Head of caudate nucleus (tissue), 42 donors: ENCODE data around the gene AMIGO3.

ENCODE experiments used
- DNase-seq, 42 donors: peaks; one replicate each; pipeline versions ENCODE4 v3.0.0 to v3.0.0-alpha.2; 2020 to 2021; ENCODE audit warnings: mixed read lengths in 7 of 42
- intact Hi-C: fragments of 100-400 bp; cut with DNase I; formaldehyde crosslinking; loops from one replicate; pipeline ENCODE4 v1.15.0; 2022

Gene AMIGO3

DNA sequence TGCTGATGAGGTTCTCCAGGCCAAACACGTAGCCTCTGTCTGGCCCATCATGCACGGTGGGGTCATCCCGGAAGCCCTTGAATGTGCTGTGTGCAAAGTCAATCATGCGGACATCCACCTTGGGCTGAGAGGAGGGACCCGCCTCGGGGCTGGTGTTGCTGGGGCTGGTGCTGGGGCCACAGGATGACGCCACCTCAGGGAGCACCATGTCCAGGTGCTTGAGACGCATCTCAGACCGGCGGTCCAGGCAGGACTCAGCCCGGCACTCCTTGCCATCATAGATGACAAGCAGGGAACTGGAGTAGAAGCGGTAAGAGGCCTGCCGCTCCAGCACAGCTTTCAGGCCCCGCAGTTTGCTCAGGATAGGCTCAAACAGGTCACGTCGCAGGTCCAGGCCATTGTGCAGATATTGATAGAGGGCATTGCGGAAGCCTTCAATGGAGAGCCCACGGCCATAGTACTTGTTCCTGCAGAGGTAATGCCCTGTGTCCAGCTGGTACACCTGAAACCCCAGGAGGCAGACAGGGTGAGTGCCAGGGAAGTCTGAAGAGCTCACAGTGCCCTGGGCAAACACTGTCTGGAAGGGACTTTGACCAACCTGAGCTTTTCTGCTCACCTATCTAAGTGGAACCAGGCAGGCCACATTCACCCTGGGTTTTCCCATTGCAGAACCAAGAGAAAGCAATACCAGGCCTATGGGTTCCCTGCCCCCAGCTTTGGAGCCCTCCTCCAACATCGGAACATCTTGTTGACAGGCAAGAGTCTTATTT lies 7.9 kb upstream of the AMIGO3 start:
- intact Hi-C loops = no loop called here

DNA sequence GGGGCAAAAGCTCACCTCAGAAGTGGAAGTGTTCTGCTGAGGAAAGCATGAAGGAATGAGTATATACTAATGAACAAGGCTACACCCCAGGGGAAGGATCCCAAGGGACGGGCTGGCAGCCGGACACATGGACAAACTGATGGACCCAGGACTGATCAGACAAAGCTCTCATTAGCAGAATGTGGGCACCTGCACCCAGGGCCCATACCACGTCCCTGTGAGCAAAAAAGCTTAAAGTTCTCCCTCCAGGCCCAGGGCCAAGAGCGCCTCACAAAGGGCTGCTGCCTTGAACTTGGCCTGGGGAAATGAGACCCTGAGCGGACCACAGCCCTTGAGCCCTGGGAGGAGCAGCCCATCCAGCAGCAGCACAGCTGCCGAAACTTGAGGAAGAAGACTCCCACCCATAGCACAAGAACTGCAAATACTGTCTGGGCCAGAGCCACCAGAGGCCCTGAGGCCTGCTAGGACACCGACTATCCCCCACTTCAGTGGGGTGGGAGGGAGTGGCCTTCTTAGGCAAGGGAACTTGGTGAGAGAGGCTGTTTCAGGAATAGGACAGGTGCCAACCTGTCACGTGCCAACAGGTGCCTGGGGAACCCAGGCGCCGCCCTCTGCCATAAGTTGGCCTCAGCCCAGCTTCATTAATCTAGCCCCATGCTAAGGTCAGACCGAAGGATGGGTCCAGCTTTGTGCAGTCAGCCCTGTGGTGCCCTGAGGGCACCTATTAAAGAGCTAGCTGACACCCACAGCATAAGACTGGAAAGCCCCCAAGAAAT lies 6.6 kb upstream of the AMIGO3 start:
- no peak for DNase-seq

More for the DNA sequence above, 7.9 kb upstream of the AMIGO3 start:
- DNase-seq = no peak

DNA sequence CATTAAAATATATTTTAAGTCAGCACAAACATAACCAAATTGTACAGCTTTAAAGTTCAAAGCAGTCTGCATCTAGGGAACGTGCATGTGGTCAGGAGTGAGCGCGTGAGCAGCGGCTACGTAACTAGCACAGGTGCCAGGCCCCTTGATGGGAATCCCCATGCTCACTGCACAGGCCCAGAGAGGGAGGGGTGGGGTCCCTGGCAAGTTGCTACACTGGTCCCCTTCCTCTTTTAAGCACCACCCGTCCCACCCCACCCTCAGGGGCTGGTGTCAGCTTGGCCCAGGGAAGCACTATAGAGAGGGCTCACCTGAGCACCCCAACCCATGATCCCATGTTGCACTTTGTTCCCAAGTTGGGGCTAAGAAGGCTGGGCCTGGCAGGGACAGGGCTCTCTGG lies 5.1 kb upstream of the AMIGO3 start:
- peak in 1 of 42 donors; percentile 43 for DNase-seq
- intact Hi-C loops = loop anchor here (5.0 kb wide), 1 partner anchor 63 kb away; the partner anchor contains the start of gene IP6K1

More for the DNA sequence above, 6.6 kb upstream of the AMIGO3 start:
- intact Hi-C loops = no loop called here

DNA sequence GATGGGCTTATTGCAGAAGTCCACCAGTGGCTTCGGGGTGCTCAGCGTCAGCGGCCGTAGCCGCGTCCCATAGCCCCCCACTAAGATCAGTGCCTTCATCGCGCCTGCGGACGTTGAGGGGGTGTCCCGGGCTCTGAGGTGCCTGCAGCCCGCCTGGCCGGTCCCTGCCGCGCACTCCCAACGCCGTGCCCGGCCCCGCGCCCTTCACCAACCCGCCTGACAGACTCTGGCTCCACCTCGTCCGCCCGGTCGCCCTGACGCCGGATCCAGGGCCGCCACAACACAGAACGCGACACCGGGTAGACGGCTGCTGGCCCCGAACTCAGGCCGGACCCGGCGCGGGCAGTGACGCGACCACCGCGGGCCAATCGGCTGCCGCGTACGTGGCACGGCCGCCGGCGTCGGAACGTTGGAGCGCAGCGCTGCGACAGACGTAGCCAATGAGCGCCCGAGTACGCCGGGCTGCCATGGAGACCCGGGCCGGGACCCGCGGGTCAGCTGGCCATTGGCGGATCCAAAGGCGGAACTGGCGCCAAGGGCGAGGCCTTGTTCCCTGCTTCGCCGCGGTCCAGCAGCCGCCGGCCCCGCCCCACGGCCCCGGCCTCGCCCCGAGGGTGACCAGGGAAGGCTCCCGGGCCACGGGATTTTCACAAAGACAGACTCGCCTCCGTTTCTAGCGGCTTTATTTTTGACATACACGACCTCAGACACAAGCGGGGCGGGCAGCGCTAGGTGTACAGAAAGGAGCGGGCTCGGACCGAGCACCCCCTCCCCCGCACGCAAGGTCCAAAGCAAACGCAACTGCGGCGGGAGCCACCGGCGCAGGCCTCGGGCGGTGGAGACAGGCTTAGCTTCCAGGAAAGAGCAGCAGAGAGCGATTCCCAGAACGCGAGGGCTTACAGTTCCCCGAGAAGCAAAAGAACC lies 4.4 kb upstream of the AMIGO3 start, which contains the start of gene GMPPB:
Gene GMPPB (minus strand): TSS at position 324 of the 924 bp plus-strand sequence. CDS start 225 bp downstream, at position 99.
- DNase-seq = peak; percentile 93 to 99 (median 97)
- intact Hi-C loops = loop anchor here (5.0 kb wide), 1 partner anchor 63 kb away; the partner anchor contains the start of gene IP6K1

- intact Hi-C loops = loop anchor here (5.0 kb wide), 1 partner anchor 64 kb away; the partner anchor contains the start of gene IP6K1
- peak; percentile 39 to 85 (median 68) for DNase-seq
Observed at GRCh38 chr3:49723296-49723627, 3.8 kb upstream of the AMIGO3 start.

DNA sequence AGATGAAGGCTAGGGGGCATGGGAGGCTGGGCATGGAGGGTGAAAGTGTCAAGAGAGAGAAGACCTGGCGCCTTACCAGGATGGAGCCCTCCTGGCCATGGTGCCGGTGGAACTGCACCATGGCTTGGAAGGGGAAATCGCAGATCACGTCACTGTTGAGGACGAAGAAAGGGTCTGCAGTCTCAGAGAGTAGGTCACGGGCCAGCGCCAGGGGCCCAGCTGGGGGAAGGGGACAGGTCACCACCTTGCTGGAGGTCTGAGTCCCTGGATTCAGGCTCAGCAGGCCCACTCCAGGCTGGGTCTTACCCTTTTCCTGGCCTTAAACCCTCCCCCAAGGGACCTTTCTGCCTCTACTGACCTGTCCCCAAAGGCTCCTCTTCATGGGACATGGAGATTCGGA lies 3.4 kb upstream of the AMIGO3 start:
- no peak for DNase-seq

GRCh38 chr3:49721896-49722781 lies 2.7 kb upstream of the AMIGO3 start:
- DNase-seq = peak in 2 of 42 donors; percentile 15 to 16
- intact Hi-C loops = loop anchor here (5.0 kb wide), 1 partner anchor 65 kb away; the partner anchor contains the start of gene IP6K1

More for the DNA sequence above, 3.4 kb upstream of the AMIGO3 start:
- intact Hi-C loops = loop anchor here (5.0 kb wide), 1 partner anchor 64 kb away; the partner anchor contains the start of gene IP6K1

DNA sequence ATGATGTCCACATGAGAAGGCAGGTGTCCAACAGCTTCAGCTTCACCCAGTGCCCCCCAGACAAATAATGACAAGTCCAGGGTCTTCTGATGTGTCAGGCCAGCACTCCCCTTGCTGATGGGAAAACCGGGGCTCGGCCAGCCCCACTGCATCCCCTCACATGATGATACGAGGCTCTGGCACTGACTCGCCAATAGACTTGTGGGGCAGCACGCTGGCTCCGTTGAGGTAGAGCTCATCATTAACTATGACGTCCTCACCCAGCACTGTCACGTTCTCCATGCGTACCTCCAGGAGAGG lies 2.1 kb upstream of the AMIGO3 start:
- no peak for DNase-seq
- intact Hi-C loops = loop anchor here (5.0 kb wide), 1 partner anchor 66 kb away; the partner anchor contains the start of gene IP6K1

- DNase-seq = no peak
- intact Hi-C loops = loop anchor here (5.0 kb wide), 1 partner anchor 66 kb away; the partner anchor contains the start of gene IP6K1
Observed at GRCh38 chr3:49720855-49721595, 1.5 kb upstream of the AMIGO3 start.

DNA sequence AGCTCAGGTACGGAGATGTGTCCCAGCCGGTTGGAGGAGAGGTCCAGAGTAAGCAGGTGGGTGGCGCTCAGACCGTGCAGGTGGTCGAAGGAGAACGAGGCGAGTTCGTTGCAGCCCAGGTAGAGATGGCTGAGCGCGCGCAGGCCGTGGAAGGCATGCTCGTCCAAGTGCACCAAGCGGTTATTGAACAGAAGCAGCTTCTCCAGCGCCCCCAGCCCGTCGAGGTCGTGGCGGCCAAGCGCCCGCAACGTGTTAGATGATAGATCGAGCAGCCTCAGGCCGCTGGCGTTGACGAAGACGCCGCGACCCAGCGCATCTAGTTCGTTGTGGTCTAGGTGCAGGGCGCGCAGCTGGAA lies 648 bp downstream of the AMIGO3 start:
- intact Hi-C loops = no loop called here
- peak in 1 of 42 donors; percentile 13 for DNase-seq

DNA sequence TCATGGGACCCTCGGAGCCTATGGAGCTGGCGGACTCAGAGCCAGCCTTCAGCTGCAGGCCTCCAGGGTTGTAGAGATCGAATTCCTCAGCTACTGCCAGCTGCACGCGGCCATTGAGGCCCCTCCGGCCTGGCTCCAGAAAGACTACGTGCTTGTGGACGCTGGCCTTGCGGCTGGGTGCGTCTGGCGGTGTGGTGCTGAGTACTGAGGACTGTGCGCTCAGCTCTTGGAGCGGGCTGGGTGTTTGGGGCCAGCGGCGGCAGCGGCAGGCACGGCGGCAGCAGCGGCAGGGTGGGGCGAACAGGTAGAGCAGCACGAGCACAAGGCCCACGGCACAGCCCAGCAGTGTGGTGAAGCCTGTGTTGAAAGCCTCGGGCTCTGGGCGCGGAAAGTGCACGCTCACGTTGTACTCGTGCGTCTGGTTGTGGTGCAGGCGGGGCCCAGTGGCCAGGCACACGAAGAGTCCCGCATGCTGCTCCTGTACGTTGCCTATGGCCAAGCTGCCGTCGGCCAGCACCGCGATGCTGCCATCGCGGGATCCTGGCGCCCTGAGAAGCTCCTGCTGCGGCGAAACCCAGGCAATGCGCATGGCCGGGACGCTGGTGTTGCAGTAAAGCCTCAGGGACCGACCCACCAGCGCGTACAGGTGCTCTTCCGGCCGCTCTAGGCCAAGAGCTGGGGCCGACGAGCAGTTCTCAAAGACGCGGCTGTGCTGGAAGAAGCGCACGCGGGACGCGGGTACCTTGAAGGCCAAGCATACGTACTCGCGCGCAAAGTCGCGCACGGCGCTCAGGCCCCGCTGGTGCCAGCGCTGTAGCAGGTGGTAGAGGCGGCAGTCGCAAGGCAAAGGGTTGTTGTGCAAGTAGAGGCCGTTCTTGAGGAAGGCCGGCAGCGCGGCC lies 1.3 kb downstream of the AMIGO3 start:
- peak in 1 of 42 donors; percentile 12 for DNase-seq
- intact Hi-C loops = no loop called here

- intact Hi-C loops = no loop called here
- no peak for DNase-seq
Observed at GRCh38 chr3:49717211-49717958, 2.1 kb downstream of the AMIGO3 start.

DNA sequence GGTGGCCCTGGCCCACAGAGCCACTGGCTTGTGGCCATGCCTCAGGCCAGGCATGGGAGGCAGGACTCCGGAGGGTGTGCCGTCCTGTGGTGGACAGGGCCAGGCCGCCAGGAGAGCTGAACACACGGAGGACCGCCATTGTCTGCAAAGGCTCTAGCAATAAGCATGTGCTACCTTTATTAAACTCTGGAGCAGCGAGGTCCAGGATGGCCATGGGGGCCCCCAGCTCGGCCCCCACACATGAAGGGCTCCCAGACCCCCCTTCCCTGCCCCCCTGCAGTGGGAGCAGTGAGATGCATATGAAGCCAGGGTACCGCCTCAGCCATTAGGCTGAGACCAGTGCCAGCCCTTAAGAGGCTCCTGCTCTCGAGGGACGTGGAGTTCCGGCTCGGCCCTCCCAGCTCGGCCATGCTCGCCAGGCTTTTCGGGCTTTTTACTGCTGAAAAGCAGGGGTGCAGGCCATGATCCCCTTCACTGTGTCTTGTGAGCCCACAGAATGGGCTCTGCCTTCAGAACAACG lies 2.7 kb downstream of the AMIGO3 start:
- no peak for DNase-seq

DNA sequence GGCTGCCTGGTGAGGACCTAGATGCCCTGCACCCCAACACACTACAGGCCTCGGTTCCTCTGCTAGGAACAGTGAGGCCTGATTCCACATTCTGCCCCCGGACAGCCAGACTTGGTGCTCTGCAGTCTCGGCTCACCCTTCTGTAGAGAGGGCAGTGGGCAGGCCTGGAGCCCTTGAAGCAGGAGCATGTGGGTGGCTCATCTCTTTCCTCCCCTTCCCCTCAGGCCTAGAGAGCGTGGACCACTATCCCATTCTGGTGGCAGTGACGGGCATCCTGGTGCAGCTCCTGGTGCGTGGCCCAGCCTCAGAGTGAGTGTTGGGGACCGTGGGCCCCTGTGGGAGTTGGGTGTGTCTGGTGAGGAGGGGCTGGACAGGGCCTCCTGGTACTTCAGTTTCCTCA lies 3.3 kb downstream of the AMIGO3 start:
- DNase-seq = no peak
- intact Hi-C loops = no loop called here

More for the DNA sequence above, 2.7 kb downstream of the AMIGO3 start:
- intact Hi-C loops = no loop called here

DNA sequence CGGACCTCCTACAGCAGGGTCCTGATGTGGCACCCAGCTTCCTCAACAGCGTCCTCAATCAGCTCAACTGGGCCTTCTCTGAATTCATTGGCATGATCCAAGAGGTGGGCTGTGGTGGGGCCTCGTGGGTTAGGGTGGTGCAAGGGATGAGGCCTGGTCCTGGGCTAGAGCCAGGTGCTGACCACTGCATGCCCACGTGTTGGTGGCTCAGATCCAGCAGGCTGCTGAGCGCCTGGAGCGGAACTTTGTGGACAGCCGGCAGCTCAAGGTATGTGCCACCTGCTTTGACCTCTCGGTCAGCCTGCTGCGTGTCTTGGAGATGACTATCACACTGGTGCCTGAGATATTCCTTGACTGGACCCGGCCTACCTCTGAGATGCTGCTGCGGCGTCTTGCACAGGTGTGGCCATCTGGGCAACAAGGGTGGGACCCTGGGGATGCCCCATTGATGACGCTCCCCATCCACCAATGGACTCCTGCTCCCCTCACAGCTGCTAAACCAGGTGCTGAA lies 3.8 kb downstream of the AMIGO3 start:
- DNase-seq = peak in 1 of 42 donors; percentile 13
- intact Hi-C loops = no loop called here
